NB4 (cell line): ENCODE data around the gene CABLES2.

Experiments
- DNase-seq: peaks from one replicate; pipeline ENCODE4 v3.0.0; 2010; ENCODE audit warnings: low read depth
- H3K4me3 ChIP-seq: one replicate; pipeline ENCODE4 v1.5.1; 2011; ENCODE audit warnings: mild to moderate bottlenecking, low read depth, low read length, moderate library complexity
- MAX ChIP-seq: IDR thresholded peaks from 2 replicates; pipeline ENCODE4 v1.6.1; 2011; ENCODE audit warnings: low read depth, low read length
- MYC ChIP-seq: IDR thresholded peaks from 2 replicates; pipeline ENCODE4 v1.6.1; 2011; ENCODE audit warnings: low read depth, low read length
- POLR2A ChIP-seq: IDR thresholded peaks from 2 replicates; pipeline ENCODE4 v1.6.1; 2011; ENCODE audit warnings: mild to moderate bottlenecking; ENCODE audit not compliant: insufficient read length; ENCODE audit errors: extremely low read depth
- TF ChIP-seq, protein P1 (sequence below): IDR thresholded peaks from one replicate; pipeline ENCODE4 v1.5.1; 2012; ENCODE audit warnings: low read depth, low read length

CABLES2 gene

GRCh38 chr20:62372042-62372993 lies 34.8 kb downstream of the CABLES2 start:
- no peak for DNase-seq
- TF ChIP-seq MAX: no peak
- no peak for TF ChIP-seq MYC
- TF ChIP-seq POLR2A: no peak
- H3K4me3 ChIP-seq: no peak overlapping the region

DNA sequence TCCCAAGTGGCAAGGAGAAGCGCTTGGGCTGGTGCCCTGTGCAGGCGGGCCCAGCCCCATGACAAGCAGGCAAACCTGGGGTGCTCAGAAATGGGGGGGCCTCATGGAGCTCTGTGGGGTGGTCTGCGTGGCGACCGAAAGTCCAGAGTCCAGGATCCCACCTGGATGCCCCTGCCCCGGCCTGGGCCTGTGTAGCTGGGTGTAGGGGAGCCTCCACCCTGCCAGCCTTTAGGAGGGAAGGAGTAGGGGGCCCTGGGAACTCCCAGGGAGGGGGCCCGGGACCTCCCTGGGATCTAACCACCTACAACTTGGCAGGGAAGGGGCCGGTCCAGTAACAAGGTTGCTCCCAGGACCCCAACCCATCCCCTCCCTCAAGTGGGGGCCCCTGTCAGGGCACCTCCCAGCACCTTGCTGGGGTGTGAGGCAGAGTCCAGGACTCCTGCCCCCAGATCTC lies 35.5 kb downstream of the CABLES2 start:
- TF ChIP-seq, protein P1, sequence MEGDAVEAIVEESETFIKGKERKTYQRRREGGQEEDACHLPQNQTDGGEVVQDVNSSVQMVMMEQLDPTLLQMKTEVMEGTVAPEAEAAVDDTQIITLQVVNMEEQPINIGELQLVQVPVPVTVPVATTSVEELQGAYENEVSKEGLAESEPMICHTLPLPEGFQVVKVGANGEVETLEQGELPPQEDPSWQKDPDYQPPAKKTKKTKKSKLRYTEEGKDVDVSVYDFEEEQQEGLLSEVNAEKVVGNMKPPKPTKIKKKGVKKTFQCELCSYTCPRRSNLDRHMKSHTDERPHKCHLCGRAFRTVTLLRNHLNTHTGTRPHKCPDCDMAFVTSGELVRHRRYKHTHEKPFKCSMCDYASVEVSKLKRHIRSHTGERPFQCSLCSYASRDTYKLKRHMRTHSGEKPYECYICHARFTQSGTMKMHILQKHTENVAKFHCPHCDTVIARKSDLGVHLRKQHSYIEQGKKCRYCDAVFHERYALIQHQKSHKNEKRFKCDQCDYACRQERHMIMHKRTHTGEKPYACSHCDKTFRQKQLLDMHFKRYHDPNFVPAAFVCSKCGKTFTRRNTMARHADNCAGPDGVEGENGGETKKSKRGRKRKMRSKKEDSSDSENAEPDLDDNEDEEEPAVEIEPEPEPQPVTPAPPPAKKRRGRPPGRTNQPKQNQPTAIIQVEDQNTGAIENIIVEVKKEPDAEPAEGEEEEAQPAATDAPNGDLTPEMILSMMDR: no peak
- TF ChIP-seq MYC: no peak
- no peak overlapping the region for H3K4me3 ChIP-seq
- no peak for DNase-seq

DNA sequence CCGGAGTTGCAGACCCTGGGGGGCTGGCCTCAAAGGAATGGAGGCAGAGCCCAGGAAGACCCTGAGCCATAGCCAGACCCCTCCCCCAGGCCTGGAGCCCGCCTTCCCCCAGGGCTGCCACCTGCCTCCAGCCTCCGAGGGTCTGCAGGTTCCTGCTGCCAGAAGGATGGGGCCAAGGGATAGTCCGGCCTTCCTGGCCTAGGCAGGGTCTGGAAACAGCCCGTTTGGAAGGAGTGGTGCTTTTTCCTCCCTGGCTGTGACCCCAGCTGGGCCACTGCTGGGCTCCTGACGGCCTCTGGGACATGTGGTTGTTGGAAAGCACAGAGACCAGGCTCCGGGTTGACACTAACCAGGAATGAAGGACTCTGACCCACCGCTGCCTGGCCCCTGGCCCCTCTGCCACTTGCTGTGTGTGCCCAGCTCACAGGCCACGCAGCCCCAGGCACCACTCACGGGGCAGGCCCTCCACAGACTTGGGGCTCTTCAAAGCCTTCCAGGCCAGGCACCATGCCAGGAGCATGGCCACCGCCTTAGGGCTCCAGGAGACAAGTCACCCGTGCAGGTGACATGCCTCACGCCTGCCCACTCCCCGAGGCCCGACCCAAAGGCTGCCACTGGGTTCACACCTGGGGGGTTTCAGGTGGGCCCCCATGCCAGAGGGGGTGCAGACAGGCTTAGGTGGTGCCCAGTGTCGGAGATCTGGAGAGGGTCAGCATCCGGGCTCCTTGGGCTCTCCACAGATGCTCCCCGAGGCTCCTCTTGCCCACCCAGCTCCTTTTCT lies 36.1 kb downstream of the CABLES2 start:
- DNase-seq: no peak
- TF ChIP-seq MAX (no peak), POLR2A (no peak), MYC (no peak)
- TF ChIP-seq, protein P1: no peak
- no peak overlapping the region for H3K4me3 ChIP-seq

GRCh38 chr20:62370115-62370806 lies 36.8 kb downstream of the CABLES2 start:
- TF ChIP-seq, protein P1: no peak
- TF ChIP-seq POLR2A: no peak
- no peak for TF ChIP-seq MYC
- no peak for TF ChIP-seq MAX
- no peak overlapping the region for H3K4me3 ChIP-seq
- peak; percentile 55 for DNase-seq

DNA sequence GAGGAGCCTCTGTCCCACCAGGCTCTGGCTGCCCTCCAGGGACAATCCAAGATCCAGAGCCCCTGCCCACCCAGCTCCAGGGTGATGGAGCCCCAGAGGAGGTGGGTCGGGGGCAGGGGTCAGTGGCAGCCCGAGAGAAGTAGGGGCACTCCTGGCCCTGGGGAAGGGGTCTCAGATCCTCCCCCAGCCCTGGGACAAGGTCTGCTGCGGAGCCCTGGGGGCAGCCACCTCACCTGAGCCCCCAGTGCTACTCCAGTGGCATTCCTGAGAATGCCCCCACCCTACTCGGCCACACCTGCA lies 37.3 kb downstream of the CABLES2 start:
- no peak for DNase-seq
- no peak overlapping the region for H3K4me3 ChIP-seq
- TF ChIP-seq MAX (no peak), POLR2A (no peak), MYC (no peak)
- TF ChIP-seq, protein P1: no peak
